SK-N-SH treated with all-trans-retinoic acid at 6 μM for 48 hours (cell line): ENCODE data around the gene GRIA4.
A peak's percentile ranks its signal among the peaks of the same experiment; 100 is the strongest.

Source experiments
- ATAC-seq: fragments of 200-7000 bp; cut with Tn5 transposase; 3 replicates; pipeline ENCODE4 v1.9.1; 2020; ENCODE audit warnings: mild to moderate bottlenecking, moderate library complexity
- BACH2 ChIP-seq: fragments of 250-450 bp; sonication (Bioruptor Pico); IDR thresholded peaks from 2 replicates; pipeline ENCODE4 v1.9.0; 2021; ENCODE audit warnings: mild to moderate bottlenecking, borderline replicate concordance
- CSDC2 ChIP-seq: fragments of 250-450 bp; sonication (Bioruptor Pico); IDR thresholded peaks from 2 replicates; pipeline ENCODE4 v1.5.0; 2020; ENCODE audit warnings: mild to moderate bottlenecking, moderate library complexity
- ESRRG ChIP-seq: fragments of 250-450 bp; sonication (Bioruptor Pico); IDR thresholded peaks from 2 replicates; pipeline ENCODE4 v1.6.1; 2021; ENCODE audit warnings: mild to moderate bottlenecking
- GLIS3 ChIP-seq: fragments of 250-450 bp; sonication (Bioruptor Pico); IDR thresholded peaks from 2 replicates; pipeline ENCODE4 v1.5.0; 2020; ENCODE audit warnings: mild to moderate bottlenecking, moderate library complexity
- ISL1 ChIP-seq: fragments of 250-450 bp; sonication (Bioruptor Pico); IDR thresholded peaks from 2 replicates; pipeline ENCODE4 v2.1.2; 2022; ENCODE audit warnings: mild to moderate bottlenecking, moderate library complexity
- OSR1 ChIP-seq: fragments of 250-450 bp; sonication (Bioruptor Pico); IDR thresholded peaks from 2 replicates; pipeline ENCODE4 v1.8.0; 2022; ENCODE audit warnings: moderate library complexity, mild to moderate bottlenecking, inconsistent platforms
- PPARA ChIP-seq: fragments of 250-450 bp; sonication (Bioruptor Pico); IDR thresholded peaks from 2 replicates; pipeline ENCODE4 v1.5.0; 2020; ENCODE audit warnings: mild to moderate bottlenecking, borderline replicate concordance
- RARB ChIP-seq: fragments of 250-450 bp; sonication (Bioruptor Pico); IDR thresholded peaks from 2 replicates; pipeline ENCODE4 v1.8.0; 2021; ENCODE audit warnings: mild to moderate bottlenecking, moderate library complexity
- SNAI2 ChIP-seq: fragments of 250-450 bp; sonication (Bioruptor Pico); IDR thresholded peaks from 2 replicates; pipeline ENCODE4 v1.5.0; 2020; ENCODE audit warnings: mild to moderate bottlenecking, moderate library complexity
- TOX ChIP-seq: fragments of 250-450 bp; sonication (Bioruptor Pico); IDR thresholded peaks from 2 replicates; pipeline ENCODE4 v1.8.0; 2021; ENCODE audit warnings: mild to moderate bottlenecking, moderate library complexity, borderline replicate concordance
- ZC3H10 ChIP-seq: fragments of 250-450 bp; sonication (Bioruptor Pico); IDR thresholded peaks from 2 replicates; pipeline ENCODE4 v1.5.1; 2021; ENCODE audit warnings: mild to moderate bottlenecking, moderate library complexity
- ZFP3 ChIP-seq: fragments of 250-450 bp; sonication (Bioruptor Pico); IDR thresholded peaks from 2 replicates; pipeline ENCODE4 v1.5.0; 2020; ENCODE audit warnings: mild to moderate bottlenecking, moderate library complexity
- ZFP30 ChIP-seq: fragments of 450-650 bp; formaldehyde crosslinking; IDR thresholded peaks from 2 replicates; pipeline ENCODE4 v1.5.0; 2022; ENCODE audit warnings: mild to moderate bottlenecking, moderate library complexity
- ZNF565 ChIP-seq: fragments of 450-650 bp; formaldehyde crosslinking; conservative IDR thresholded peaks from 2 replicates; pipeline ENCODE4 v1.5.0; 2020; ENCODE audit warnings: low read depth, mild to moderate bottlenecking, moderate library complexity
- ZNF70 ChIP-seq: fragments of 450-650 bp; formaldehyde crosslinking; IDR thresholded peaks from 2 replicates; pipeline ENCODE4 v1.5.0; 2020; ENCODE audit warnings: mild to moderate bottlenecking, moderate library complexity
- TF ChIP-seq, protein P1 (sequence below): fragments of 250-450 bp; sonication (Bioruptor Pico); IDR thresholded peaks from 2 replicates; pipeline ENCODE4 v1.8.0; 2021; ENCODE audit warnings: low read depth, mild to moderate bottlenecking, moderate library complexity, borderline replicate concordance
- TF ChIP-seq, protein P2 (sequence below): fragments of 250-450 bp; sonication (Bioruptor Pico); IDR thresholded peaks from 2 replicates; pipeline ENCODE4 v1.8.0; 2020; ENCODE audit warnings: mild to moderate bottlenecking, moderate library complexity, borderline replicate concordance
- TF ChIP-seq, protein P3 (sequence below): fragments of 250-450 bp; sonication (Bioruptor Pico); IDR thresholded peaks from 2 replicates; pipeline ENCODE4 v1.5.0; 2020; ENCODE audit warnings: mild to moderate bottlenecking, moderate library complexity
- TF ChIP-seq, protein P4 (sequence below): fragments of 250-450 bp; sonication (Bioruptor Pico); IDR thresholded peaks from 2 replicates; pipeline ENCODE4 v1.5.1; 2020; ENCODE audit warnings: low read depth, mild to moderate bottlenecking, moderate library complexity
- TF ChIP-seq, protein P5 (sequence below): fragments of 250-450 bp; sonication (Bioruptor Pico); IDR thresholded peaks from 2 replicates; pipeline ENCODE4 v1.5.1; 2021; ENCODE audit warnings: mild to moderate bottlenecking, moderate library complexity

Gene GRIA4

DNA sequence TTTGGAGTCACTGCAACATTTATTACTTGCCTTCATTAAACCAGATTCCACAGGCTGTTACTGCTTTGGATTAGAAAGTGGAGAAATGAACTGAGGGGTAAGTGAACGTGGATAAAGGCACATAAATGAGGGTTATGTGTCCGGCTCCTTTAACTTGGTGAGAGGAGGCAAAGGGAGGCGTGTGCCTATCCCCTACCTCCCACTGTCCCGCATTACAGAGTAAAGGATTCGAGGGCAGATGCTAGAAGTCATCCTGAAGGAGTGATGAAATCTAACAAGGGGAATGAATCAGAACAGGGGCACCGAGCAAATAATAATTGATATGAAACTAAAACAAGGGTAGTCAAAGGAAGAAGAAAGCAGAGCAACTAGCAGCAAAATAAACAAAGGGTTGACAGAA lies 147.2 kb downstream of the GRIA4 start:
- TF ChIP-seq ESRRG (CRISPR knock-in tag) (no peak), CSDC2 (CRISPR knock-in tag) (no peak), ZNF70 (CRISPR knock-in tag) (no peak), OSR1 (no peak), ZC3H10 (CRISPR knock-in tag) (no peak)
- TF ChIP-seq, protein P1, sequence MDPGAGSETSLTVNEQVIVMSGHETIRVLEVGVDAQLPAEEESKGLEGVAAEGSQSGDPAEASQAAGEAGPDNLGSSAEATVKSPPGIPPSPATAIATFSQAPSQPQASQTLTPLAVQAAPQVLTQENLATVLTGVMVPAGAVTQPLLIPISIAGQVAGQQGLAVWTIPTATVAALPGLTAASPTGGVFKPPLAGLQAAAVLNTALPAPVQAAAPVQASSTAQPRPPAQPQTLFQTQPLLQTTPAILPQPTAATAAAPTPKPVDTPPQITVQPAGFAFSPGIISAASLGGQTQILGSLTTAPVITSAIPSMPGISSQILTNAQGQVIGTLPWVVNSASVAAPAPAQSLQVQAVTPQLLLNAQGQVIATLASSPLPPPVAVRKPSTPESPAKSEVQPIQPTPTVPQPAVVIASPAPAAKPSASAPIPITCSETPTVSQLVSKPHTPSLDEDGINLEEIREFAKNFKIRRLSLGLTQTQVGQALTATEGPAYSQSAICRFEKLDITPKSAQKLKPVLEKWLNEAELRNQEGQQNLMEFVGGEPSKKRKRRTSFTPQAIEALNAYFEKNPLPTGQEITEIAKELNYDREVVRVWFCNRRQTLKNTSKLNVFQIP (CRISPR knock-in tag) = no peak
- no peak for ATAC-seq

DNA sequence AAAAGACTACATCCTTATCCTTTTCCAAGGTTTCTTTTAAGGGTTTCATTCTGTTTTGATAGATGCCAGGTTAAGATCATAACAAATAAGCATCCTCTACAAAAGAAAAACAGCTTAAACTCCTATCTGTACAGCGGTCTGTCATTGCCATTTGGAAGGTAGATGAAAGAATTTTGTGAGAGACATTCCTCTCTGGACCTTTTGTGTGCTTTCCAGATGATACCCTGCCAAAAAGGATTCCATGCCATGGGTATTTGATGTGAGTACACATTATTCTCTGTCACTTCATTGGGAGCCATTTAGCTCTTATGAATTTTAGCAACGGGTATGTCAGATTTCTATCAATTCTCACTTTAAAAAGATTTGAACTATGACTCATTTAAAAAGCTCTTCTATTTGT lies 153.7 kb downstream of the GRIA4 start:
- TF ChIP-seq, protein P2, sequence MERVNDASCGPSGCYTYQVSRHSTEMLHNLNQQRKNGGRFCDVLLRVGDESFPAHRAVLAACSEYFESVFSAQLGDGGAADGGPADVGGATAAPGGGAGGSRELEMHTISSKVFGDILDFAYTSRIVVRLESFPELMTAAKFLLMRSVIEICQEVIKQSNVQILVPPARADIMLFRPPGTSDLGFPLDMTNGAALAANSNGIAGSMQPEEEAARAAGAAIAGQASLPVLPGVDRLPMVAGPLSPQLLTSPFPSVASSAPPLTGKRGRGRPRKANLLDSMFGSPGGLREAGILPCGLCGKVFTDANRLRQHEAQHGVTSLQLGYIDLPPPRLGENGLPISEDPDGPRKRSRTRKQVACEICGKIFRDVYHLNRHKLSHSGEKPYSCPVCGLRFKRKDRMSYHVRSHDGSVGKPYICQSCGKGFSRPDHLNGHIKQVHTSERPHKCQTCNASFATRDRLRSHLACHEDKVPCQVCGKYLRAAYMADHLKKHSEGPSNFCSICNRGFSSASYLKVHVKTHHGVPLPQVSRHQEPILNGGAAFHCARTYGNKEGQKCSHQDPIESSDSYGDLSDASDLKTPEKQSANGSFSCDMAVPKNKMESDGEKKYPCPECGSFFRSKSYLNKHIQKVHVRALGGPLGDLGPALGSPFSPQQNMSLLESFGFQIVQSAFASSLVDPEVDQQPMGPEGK (CRISPR knock-in tag) = no peak
- TF ChIP-seq ESRRG (CRISPR knock-in tag) = no peak
- TF ChIP-seq BACH2 (CRISPR knock-in tag) = no peak
- no peak for TF ChIP-seq ZNF565 (CRISPR knock-in tag)
- peak; percentile 84 for TF ChIP-seq ISL1 (CRISPR knock-in tag)
- TF ChIP-seq SNAI2 (CRISPR knock-in tag) = no peak
- no peak for TF ChIP-seq ZNF70 (CRISPR knock-in tag)
- TF ChIP-seq, protein P3, sequence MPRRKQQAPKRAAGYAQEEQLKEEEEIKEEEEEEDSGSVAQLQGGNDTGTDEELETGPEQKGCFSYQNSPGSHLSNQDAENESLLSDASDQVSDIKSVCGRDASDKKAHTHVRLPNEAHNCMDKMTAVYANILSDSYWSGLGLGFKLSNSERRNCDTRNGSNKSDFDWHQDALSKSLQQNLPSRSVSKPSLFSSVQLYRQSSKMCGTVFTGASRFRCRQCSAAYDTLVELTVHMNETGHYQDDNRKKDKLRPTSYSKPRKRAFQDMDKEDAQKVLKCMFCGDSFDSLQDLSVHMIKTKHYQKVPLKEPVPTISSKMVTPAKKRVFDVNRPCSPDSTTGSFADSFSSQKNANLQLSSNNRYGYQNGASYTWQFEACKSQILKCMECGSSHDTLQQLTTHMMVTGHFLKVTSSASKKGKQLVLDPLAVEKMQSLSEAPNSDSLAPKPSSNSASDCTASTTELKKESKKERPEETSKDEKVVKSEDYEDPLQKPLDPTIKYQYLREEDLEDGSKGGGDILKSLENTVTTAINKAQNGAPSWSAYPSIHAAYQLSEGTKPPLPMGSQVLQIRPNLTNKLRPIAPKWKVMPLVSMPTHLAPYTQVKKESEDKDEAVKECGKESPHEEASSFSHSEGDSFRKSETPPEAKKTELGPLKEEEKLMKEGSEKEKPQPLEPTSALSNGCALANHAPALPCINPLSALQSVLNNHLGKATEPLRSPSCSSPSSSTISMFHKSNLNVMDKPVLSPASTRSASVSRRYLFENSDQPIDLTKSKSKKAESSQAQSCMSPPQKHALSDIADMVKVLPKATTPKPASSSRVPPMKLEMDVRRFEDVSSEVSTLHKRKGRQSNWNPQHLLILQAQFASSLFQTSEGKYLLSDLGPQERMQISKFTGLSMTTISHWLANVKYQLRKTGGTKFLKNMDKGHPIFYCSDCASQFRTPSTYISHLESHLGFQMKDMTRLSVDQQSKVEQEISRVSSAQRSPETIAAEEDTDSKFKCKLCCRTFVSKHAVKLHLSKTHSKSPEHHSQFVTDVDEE (CRISPR knock-in tag) = no peak
- TF ChIP-seq ZFP3 (CRISPR knock-in tag) = peak; percentile 62; the same call in 1 of the 2 replicates
- no peak for TF ChIP-seq GLIS3 (CRISPR knock-in tag)
- TF ChIP-seq, protein P1 (CRISPR knock-in tag) = no peak
- no peak for TF ChIP-seq ZFP30 (CRISPR knock-in tag)
- TF ChIP-seq CSDC2 (CRISPR knock-in tag) = no peak
- no peak for TF ChIP-seq ZC3H10 (CRISPR knock-in tag)
- no peak for ATAC-seq

DNA sequence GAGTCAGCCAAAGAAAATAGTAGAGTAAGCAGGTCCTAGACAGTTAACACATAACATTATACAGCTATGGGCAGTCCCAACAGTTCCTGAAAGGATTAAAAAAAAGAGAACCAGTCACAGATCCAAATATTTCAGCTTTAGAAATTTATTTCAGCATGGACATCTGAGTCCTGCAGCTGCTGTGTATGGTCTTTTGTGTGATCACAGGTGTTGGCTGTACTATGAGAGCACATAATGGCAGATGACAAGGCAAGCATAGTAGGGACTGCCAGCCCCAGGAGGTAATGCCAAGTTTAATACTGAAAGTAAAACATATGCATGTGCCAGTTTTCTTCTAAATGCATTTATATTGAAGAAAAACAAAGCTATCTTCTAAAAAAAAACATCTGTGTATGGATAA lies 158.1 kb downstream of the GRIA4 start:
- no peak for ATAC-seq

More for the DNA sequence above, 158.1 kb downstream of the GRIA4 start:
- TF ChIP-seq SNAI2 (CRISPR knock-in tag) = no peak
- TF ChIP-seq, protein P2 (CRISPR knock-in tag) = no peak
- TF ChIP-seq ZNF70 (CRISPR knock-in tag) = no peak
- TF ChIP-seq, protein P4, sequence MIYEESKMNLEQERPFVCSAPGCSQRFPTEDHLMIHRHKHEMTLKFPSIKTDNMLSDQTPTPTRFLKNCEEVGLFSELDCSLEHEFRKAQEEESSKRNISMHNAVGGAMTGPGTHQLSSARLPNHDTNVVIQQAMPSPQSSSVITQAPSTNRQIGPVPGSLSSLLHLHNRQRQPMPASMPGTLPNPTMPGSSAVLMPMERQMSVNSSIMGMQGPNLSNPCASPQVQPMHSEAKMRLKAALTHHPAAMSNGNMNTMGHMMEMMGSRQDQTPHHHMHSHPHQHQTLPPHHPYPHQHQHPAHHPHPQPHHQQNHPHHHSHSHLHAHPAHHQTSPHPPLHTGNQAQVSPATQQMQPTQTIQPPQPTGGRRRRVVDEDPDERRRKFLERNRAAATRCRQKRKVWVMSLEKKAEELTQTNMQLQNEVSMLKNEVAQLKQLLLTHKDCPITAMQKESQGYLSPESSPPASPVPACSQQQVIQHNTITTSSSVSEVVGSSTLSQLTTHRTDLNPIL (CRISPR knock-in tag) = no peak
- TF ChIP-seq, protein P5, sequence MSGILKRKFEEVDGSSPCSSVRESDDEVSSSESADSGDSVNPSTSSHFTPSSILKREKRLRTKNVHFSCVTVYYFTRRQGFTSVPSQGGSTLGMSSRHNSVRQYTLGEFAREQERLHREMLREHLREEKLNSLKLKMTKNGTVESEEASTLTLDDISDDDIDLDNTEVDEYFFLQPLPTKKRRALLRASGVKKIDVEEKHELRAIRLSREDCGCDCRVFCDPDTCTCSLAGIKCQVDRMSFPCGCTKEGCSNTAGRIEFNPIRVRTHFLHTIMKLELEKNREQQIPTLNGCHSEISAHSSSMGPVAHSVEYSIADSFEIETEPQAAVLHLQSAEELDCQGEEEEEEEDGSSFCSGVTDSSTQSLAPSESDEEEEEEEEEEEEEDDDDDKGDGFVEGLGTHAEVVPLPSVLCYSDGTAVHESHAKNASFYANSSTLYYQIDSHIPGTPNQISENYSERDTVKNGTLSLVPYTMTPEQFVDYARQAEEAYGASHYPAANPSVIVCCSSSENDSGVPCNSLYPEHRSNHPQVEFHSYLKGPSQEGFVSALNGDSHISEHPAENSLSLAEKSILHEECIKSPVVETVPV (CRISPR knock-in tag) = no peak
- TF ChIP-seq PPARA (CRISPR knock-in tag) = no peak
- TF ChIP-seq BACH2 (CRISPR knock-in tag) = no peak
- no peak for TF ChIP-seq GLIS3 (CRISPR knock-in tag)
- TF ChIP-seq ZC3H10 (CRISPR knock-in tag) = no peak
- no peak for TF ChIP-seq TOX (CRISPR knock-in tag)
- TF ChIP-seq, protein P1 (CRISPR knock-in tag) = no peak
- no peak for TF ChIP-seq RARB
- no peak for TF ChIP-seq ZNF565 (CRISPR knock-in tag)
- TF ChIP-seq ESRRG (CRISPR knock-in tag) = no peak
- no peak for TF ChIP-seq ISL1 (CRISPR knock-in tag)
